Lung (tissue), 12 donors: Measurements from ENCODE around the gene SLC7A9. TPM values are rescaled to one million over a fixed set of nuclear protein-coding genes. Genes with fewer than 3 reads are reported as not detected.
A peak's percentile ranks its signal among the peaks of the same experiment; 100 is the strongest.

Experiments
- ATAC-seq: fragments of 200-7000 bp; cut with Tn5 transposase; one replicate; pipeline ENCODE4 v1.9.1; 2020; ENCODE audit warnings: moderate number of reproducible peaks; ENCODE audit not compliant: insufficient read depth, low FRiP score
- DNase-seq, 3 donors: peaks; one replicate each; pipeline ENCODE4 v3.0.0-alpha.2; 2013 to 2017
- H3K27ac ChIP-seq, 2 donors: one replicate each; pipeline ENCODE4 v1.5.1; 2013; ENCODE audit warnings: mild to moderate bottlenecking in 2 of 2, moderate library complexity in 2 of 2, control low read depth in 1 of 2, inconsistent platforms in 1 of 2, low read depth in 1 of 2, low read length in 1 of 2
- H3K27me3 ChIP-seq, 3 donors: one replicate each; pipeline ENCODE4 v1.5.1; 2013; ENCODE audit warnings: low read length in 2 of 3; ENCODE audit not compliant: control insufficient read depth in 3 of 3, insufficient read depth in 3 of 3
- H3K36me3 ChIP-seq, 4 donors: one replicate each; pipeline ENCODE4 v1.5.1; 2013; ENCODE audit warnings: low read length in 4 of 4, mild to moderate bottlenecking in 1 of 4, moderate library complexity in 1 of 4; ENCODE audit not compliant: control insufficient read depth in 4 of 4, insufficient read depth in 4 of 4
- H3K4me1 ChIP-seq, 5 donors: one replicate each; pipeline ENCODE4 v1.5.1; 2013; ENCODE audit warnings: low read length in 5 of 5, mild to moderate bottlenecking in 2 of 5, moderate library complexity in 1 of 5; ENCODE audit not compliant: control insufficient read depth in 5 of 5, insufficient read depth in 5 of 5
- H3K4me3 ChIP-seq: one replicate; pipeline ENCODE4 v1.5.1; 2013; ENCODE audit warnings: mild to moderate bottlenecking, control low read depth, moderate library complexity
- H3K9ac ChIP-seq, 2 donors: one replicate each; pipeline ENCODE4 v1.5.1; 2013; ENCODE audit warnings: low read length in 2 of 2, control low read depth in 1 of 2; ENCODE audit not compliant: insufficient read depth in 1 of 2
- H3K9me3 ChIP-seq, 4 donors: one replicate each; pipeline ENCODE4 v1.5.1; 2013; ENCODE audit warnings: low read length in 3 of 4, mild to moderate bottlenecking in 1 of 4, moderate library complexity in 1 of 4; ENCODE audit not compliant: control insufficient read depth in 4 of 4, insufficient read depth in 3 of 4
- CTCF ChIP-seq: IDR thresholded peaks from 2 replicates; pipeline ENCODE4 v1.5.1; 2012; ENCODE audit warnings: mild to moderate bottlenecking; ENCODE audit errors: control extremely low read depth, extremely low read depth
- WGBS, 2 donors: extraction: QIAGEN DNeasy Blood & Tissue Kit; methylation state at CpG; one replicate each; pipeline ENCODE4 v1.1.7; 2013; 5-methylcytosine and 5-hydroxymethylcytosine counted together
- polyA plus RNA-seq, 2 donors: library from polyadenylated mRNA; stranded (reverse); fragments of 200-250 nt; gene quantifications; one replicate each; pipeline ENCODE4 v1.2.1, GENCODE V29; 2013
- total RNA-seq, 2 donors: library from RNA; depleted of rRNA in 1 of 2; stranded (reverse); fragments of >200 nt in 1 of 2; gene quantifications; one replicate each; pipeline ENCODE4 v1.2.1, GENCODE V29; 2014 to 2021
- donor health status: control.
- donor health status: control.
- donor health status: Bipolar disorder and iron deficiency.
- donor health status: healthy.
- donor health status: DM: yes; HTN: yes; CAD: no.

SLC7A9 gene
- total and polyA plus RNA-seq, 4 donors: 0.06 to 0.37 (median 0.28) TPM

- H3K4me3 ChIP-seq: no peak overlapping the region
- DNase-seq (no peak), ATAC-seq (no peak)
- WGBS, 2 donors: 88 to 92% methylated on average over 4 of the region's 4 CpGs
- H3K27ac ChIP-seq: no peak overlapping the region
- H3K27me3 ChIP-seq: peaks cover 0 to 4% (median 0%) of the 10 kb centered on the region in 3 donors
- H3K36me3 ChIP-seq: no peaks in the 10 kb centered on the region
- no peaks in the 10 kb centered on the region for H3K4me1 ChIP-seq
- no peak overlapping the region for H3K9ac ChIP-seq
- no peaks in the 10 kb centered on the region for H3K9me3 ChIP-seq
- no peak for TF ChIP-seq CTCF
Measured at GRCh38 chr19:32828139-32828538, 41.4 kb downstream of the SLC7A9 start.

GRCh38 chr19:32824916-32825608, 44.5 kb downstream of the SLC7A9 start:
- Histone ChIP-seq H3K4me1 (no peaks in the 10 kb centered on the region), H3K27ac (no peak overlapping the region), H3K36me3 (no peaks in the 10 kb centered on the region), H3K4me3 (no peak overlapping the region), H3K9me3 (no peaks in the 10 kb centered on the region), H3K9ac (no peak overlapping the region), H3K27me3 (peaks cover 0 to 4% (median 0%) of the 10 kb centered on the region in 3 donors)
- DNase-seq: peak in 2 of 3 donors; percentile 6 to 20
- no peak for TF ChIP-seq CTCF
- no peak for ATAC-seq
- 40 to 50% methylated on average over 21 of the region's 21 CpGs for WGBS, 2 donors

GRCh38 chr19:32824191-32824751, 45.3 kb downstream of the SLC7A9 start:
- ATAC-seq (no peak), DNase-seq (peak in 2 of 3 donors; percentile 19 to 36)
- H3K4me1 ChIP-seq: no peaks in the 10 kb centered on the region
- WGBS, 2 donors: 38 to 44% methylated on average over 20 of the region's 20 CpGs
- peaks cover 0 to 2% (median 0%) of the 10 kb centered on the region in 4 donors for H3K9me3 ChIP-seq
- H3K27me3 ChIP-seq: peaks cover 0 to 4% (median 0%) of the 10 kb centered on the region in 3 donors
- no peak overlapping the region for H3K9ac ChIP-seq
- no peak for TF ChIP-seq CTCF
- H3K4me3 ChIP-seq: no peak overlapping the region
- H3K36me3 ChIP-seq: no peaks in the 10 kb centered on the region
- H3K27ac ChIP-seq: no peak overlapping the region

GRCh38 chr19:32823747-32824102, 45.8 kb downstream of the SLC7A9 start:
- ATAC-seq (no peak), DNase-seq (no peak)
- no peak overlapping the region for H3K9ac ChIP-seq
- peaks cover 0 to 4% (median 0%) of the 10 kb centered on the region in 3 donors for H3K27me3 ChIP-seq
- no peak overlapping the region for H3K4me3 ChIP-seq
- peaks cover 0 to 2% (median 0%) of the 10 kb centered on the region in 4 donors for H3K9me3 ChIP-seq
- H3K4me1 ChIP-seq: no peaks in the 10 kb centered on the region
- no peak for TF ChIP-seq CTCF
- no peaks in the 10 kb centered on the region for H3K36me3 ChIP-seq
- WGBS, 2 donors: 88% methylated on average over 7 of the region's 7 CpGs
- no peak overlapping the region for H3K27ac ChIP-seq
